OCI-LY7 (cell line): ENCODE results near the gene NSMCE4A. TPM values are rescaled to one million over a fixed set of nuclear protein-coding genes. Genes with fewer than 3 reads are reported as not detected.

Experiments used
- BruUV-seq: library from RNA; stranded (reverse); fragments of 400-500 nt; replicated peaks from 2 replicates; lab custom pipeline; 2021; lab: Mats Ljungman, UMichigan
- CTCF ChIA-PET: fragments of 300-600 bp; sonication (Branson Sonifier 250); formaldehyde crosslinking; loops from one replicate; lab custom pipeline; 2022; ENCODE audit warnings: antibody characterized with exemption; ENCODE audit not compliant: unreplicated experiment; lab: Charles Lee
- POLR2A ChIA-PET: fragments of 300-600 bp; sonication (Branson Sonifier 250); formaldehyde crosslinking; loops from one replicate; lab custom pipeline; 2022; ENCODE audit warnings: antibody characterized with exemption; lab: Charles Lee
- DNase-seq: peaks from one replicate; pipeline ENCODE4 v3.0.0-alpha.2; 2015; ENCODE audit warnings: low spot score
- H2AFZ ChIP-seq: fragments of 200-600 bp; sonication (generic), shearing (Covaris generic); 2 replicates; pipeline ENCODE4 v1.6.1; 2014; ENCODE audit warnings: mild to moderate bottlenecking, antibody characterized with exemption, low read length, moderate library complexity
- H3K27ac ChIP-seq: fragments of 200-600 bp; sonication (generic); 2 replicates; pipeline ENCODE4 v1.5.1; 2014; ENCODE audit warnings: mixed run types, low read depth, mild to moderate bottlenecking, moderate library complexity, low read length, inconsistent platforms; ENCODE audit not compliant: poor library complexity, severe bottlenecking
- H3K36me3 ChIP-seq: fragments of 200-600 bp; sonication (generic); 2 replicates; pipeline ENCODE4 v1.6.1; 2014; ENCODE audit warnings: mild to moderate bottlenecking, antibody characterized with exemption, low read length, moderate library complexity, mixed read lengths; ENCODE audit not compliant: insufficient read depth
- H3K4me1 ChIP-seq: fragments of 200-600 bp; sonication (generic); 2 replicates; pipeline ENCODE4 v1.5.1; 2014; ENCODE audit warnings: mild to moderate bottlenecking, low read length; ENCODE audit not compliant: insufficient read depth, poor library complexity, severe bottlenecking
- H3K4me2 ChIP-seq: fragments of 200-600 bp; sonication (generic); 2 replicates; pipeline ENCODE4 v1.6.1; 2014; ENCODE audit warnings: mild to moderate bottlenecking, low read length
- H3K4me3 ChIP-seq: fragments of 200-600 bp; sonication (generic); 2 replicates; pipeline ENCODE4 v1.5.1; 2014; ENCODE audit warnings: mild to moderate bottlenecking, low read depth, low read length; ENCODE audit not compliant: poor library complexity, severe bottlenecking
- H3K79me2 ChIP-seq: fragments of 200-600 bp; sonication (generic); 2 replicates; pipeline ENCODE4 v1.6.1; 2016; ENCODE audit warnings: low read depth, mild to moderate bottlenecking, low read length, moderate library complexity, mixed read lengths; ENCODE audit not compliant: insufficient read depth
- H3K9me2 ChIP-seq: fragments of 200-600 bp; sonication (generic); 2 replicates; pipeline ENCODE4 v1.6.1; 2016; ENCODE audit warnings: mild to moderate bottlenecking, low read length, mixed read lengths; ENCODE audit not compliant: insufficient read depth
- H3K9me3 ChIP-seq: fragments of 200-600 bp; sonication (generic); 2 replicates; pipeline ENCODE4 v1.6.1; 2014; ENCODE audit warnings: mild to moderate bottlenecking, mixed run types, low read length, mixed read lengths
- H4K20me1 ChIP-seq: fragments of 200-600 bp; sonication (generic); 2 replicates; pipeline ENCODE4 v1.6.1; 2014; ENCODE audit warnings: mild to moderate bottlenecking, antibody characterized with exemption, low read length, moderate library complexity, mixed read lengths; ENCODE audit not compliant: insufficient read depth
- EZH2phosphoT487 ChIP-seq: fragments of 200-600 bp; sonication (generic); IDR thresholded peaks from 2 replicates; pipeline ENCODE4 v1.6.1; 2018; ENCODE audit warnings: low read depth, borderline replicate concordance, mild to moderate bottlenecking, mixed run types, antibody characterized with exemption, low read length, moderate library complexity, mixed read lengths
- intact Hi-C: fragments of 100-400 bp; cut with micrococcal nuclease; formaldehyde crosslinking; loops from one replicate; pipeline ENCODE4 v1.10.0; 2022; ENCODE audit not compliant: unreplicated experiment
- total RNA-seq, 2 experiments: library from RNA; depleted of rRNA in 1 of 2; stranded (reverse); fragments of >200 nt in 1 of 2; shearing (Covaris generic) in 1 of 2; gene quantifications; 2 replicates each; pipeline ENCODE4 v1.2.3, GENCODE V29; 2014 to 2022
- TF ChIP-seq, protein P1 (sequence below): fragments of 200-600 bp; sonication (generic); conservative IDR thresholded peaks from 2 replicates; pipeline ENCODE4 v1.5.1; 2014; ENCODE audit warnings: mild to moderate bottlenecking, antibody characterized with exemption, low read length, moderate library complexity, mixed read lengths

NSMCE4A gene
- total RNA-seq, 2 experiments from 2014 or later: 69.5 to 105 TPM

DNA sequence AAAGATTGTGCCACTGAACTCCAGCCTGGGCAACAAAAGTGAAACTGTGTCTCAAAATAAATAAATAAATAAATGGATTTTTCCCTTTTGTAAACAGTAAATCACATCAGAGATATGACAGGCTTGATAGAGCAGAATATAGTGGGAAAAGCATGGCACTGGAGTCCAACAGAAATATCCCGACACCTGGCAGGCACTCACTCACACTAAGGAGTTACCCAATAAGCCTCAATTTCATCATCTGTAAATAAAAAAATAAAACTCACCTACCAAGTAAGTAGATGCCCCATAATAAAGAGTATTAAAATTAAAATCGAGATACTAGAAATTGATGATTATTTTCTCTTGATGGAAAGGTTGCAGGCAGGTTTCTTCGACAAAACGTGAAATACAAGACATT is 48.9 kb downstream of the NSMCE4A start:
- TSS peak; percentile 67 for BruUV-seq
- CTCF ChIA-PET: no interaction called here
- TF ChIP-seq, protein P1, sequence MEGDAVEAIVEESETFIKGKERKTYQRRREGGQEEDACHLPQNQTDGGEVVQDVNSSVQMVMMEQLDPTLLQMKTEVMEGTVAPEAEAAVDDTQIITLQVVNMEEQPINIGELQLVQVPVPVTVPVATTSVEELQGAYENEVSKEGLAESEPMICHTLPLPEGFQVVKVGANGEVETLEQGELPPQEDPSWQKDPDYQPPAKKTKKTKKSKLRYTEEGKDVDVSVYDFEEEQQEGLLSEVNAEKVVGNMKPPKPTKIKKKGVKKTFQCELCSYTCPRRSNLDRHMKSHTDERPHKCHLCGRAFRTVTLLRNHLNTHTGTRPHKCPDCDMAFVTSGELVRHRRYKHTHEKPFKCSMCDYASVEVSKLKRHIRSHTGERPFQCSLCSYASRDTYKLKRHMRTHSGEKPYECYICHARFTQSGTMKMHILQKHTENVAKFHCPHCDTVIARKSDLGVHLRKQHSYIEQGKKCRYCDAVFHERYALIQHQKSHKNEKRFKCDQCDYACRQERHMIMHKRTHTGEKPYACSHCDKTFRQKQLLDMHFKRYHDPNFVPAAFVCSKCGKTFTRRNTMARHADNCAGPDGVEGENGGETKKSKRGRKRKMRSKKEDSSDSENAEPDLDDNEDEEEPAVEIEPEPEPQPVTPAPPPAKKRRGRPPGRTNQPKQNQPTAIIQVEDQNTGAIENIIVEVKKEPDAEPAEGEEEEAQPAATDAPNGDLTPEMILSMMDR: no peak
- no peak for TF ChIP-seq EZH2phosphoT487
- POLR2A ChIA-PET: interaction anchor here (1.2 kb wide), 1 partner anchor 49 kb away, joined by 3 read pairs; no protein-coding TSS in a partner anchor
- DNase-seq: no peak
- Histone ChIP-seq H3K9me2 (no peaks in the 10 kb centered on the region), H3K9me3 (no peaks in the 10 kb centered on the region), H4K20me1 (no peaks in the 10 kb centered on the region), H3K4me2 (peak overlapping the region; percentile 98), H3K4me1 (peaks cover 46% of the 10 kb centered on the region), H2AFZ (peak overlapping the region; percentile 82; the same call in 1 of the 2 replicates), H3K36me3 (peaks cover 32% of the 10 kb centered on the region), H3K27ac (peak overlapping the region; percentile 67), H3K4me3 (peak overlapping the region; percentile 96), H3K79me2 (peaks cover 60% of the 10 kb centered on the region)
- intact Hi-C loops: loop anchor here (10.0 kb wide), 1 partner anchor 1071 kb away; the partner anchor contains the start of gene WDR11

DNA sequence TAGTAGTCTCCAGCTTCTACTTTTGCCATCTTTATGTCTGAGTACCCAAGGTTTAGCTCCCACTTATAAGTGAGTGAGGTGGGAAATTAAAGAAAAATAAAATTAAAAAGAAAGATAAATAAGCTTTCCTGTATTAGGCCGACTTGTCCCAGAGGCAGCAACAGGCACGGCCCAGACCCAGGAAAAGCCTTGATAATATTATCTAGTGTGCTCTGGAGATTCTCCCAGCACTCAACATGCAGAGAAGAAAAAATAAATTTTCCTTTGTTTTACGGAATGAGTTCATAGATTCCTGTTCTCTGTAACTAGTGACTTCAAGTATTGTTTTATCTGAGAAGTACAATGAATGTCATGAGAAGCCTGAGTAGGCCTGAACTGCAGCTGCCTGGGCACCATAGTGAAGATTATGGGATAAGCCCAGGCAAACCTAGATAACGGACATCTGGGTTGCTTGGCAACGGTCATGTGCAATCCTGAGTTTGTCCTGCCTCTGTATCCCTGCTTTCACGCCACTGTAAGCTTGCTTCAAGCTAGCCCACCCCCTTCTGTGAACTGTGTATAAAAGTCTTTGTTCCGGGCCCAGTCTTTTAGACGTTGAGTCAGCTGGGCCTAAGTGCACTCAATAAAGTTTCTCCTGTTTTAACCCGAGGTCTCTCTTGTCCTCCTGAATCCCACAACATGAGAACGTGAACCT is 53.6 kb downstream of the NSMCE4A start:
- H3K4me3 ChIP-seq: no peak overlapping the region
- ChIA-PET POLR2A (no interaction called here), CTCF (no interaction called here)
- no peak for DNase-seq
- TF ChIP-seq, protein P1: no peak
- no peak for TF ChIP-seq EZH2phosphoT487
- H3K9me3 ChIP-seq: peaks cover 8% of the 10 kb centered on the region; the same call in 1 of the 2 replicates
- H3K27ac ChIP-seq: peak overlapping the region; percentile 38
- H3K9me2 ChIP-seq: no peaks in the 10 kb centered on the region
- no peak overlapping the region for H2AFZ ChIP-seq
- peaks cover 74% of the 10 kb centered on the region for H3K36me3 ChIP-seq
- H3K4me1 ChIP-seq: peaks cover 71% of the 10 kb centered on the region
- no peaks in the 10 kb centered on the region for H4K20me1 ChIP-seq
- BruUV-seq: no TSS peak
- H3K4me2 ChIP-seq: peak overlapping the region; percentile 36
- peaks cover 50% of the 10 kb centered on the region for H3K79me2 ChIP-seq
- intact Hi-C loops: loop anchor here (10.0 kb wide), 1 partner anchor 1067 kb away; the partner anchor contains the start of gene WDR11
